Stimulated activated memory B cell treated with anti-CD40 and anti-IgM and Interleukin-4, amounts not matched to agents 10 μg/mL and 1 μg/mL and 100 μg/mL, for 72 hours (primary cell): ENCODE measurements around the gene DDX46.
"Not testable (repeated sequence)": the region's sequence is repeated elsewhere in the genome, so short reads cannot be mapped to it uniquely, and the experiment has no call there.

ENCODE experiments used
- ATAC-seq: fragments of 150-1000 bp; cut with Tn5 transposase; 2 replicates; pipeline ENCODE4 v1.10.0; 2021
- H3K27ac Mint-ChIP-seq: one replicate; pipeline ENCODE4 v1.8.0; 2022; ENCODE audit warnings: mild to moderate bottlenecking, mixed read lengths
- H3K27me3 Mint-ChIP-seq: one replicate; pipeline ENCODE4 v1.8.0; 2022; ENCODE audit warnings: mixed read lengths
- H3K36me3 Mint-ChIP-seq: one replicate; pipeline ENCODE4 v1.8.0; 2022; ENCODE audit warnings: mixed read lengths
- H3K4me1 Mint-ChIP-seq: one replicate; pipeline ENCODE4 v1.8.0; 2022; ENCODE audit warnings: mixed read lengths
- H3K4me3 Mint-ChIP-seq: one replicate; pipeline ENCODE4 v1.8.0; 2022; ENCODE audit warnings: mild to moderate bottlenecking, moderate library complexity, mixed read lengths
- H3K9me3 Mint-ChIP-seq: one replicate; pipeline ENCODE4 v1.8.0; 2022; ENCODE audit warnings: mixed read lengths

The DDX46 gene

DNA sequence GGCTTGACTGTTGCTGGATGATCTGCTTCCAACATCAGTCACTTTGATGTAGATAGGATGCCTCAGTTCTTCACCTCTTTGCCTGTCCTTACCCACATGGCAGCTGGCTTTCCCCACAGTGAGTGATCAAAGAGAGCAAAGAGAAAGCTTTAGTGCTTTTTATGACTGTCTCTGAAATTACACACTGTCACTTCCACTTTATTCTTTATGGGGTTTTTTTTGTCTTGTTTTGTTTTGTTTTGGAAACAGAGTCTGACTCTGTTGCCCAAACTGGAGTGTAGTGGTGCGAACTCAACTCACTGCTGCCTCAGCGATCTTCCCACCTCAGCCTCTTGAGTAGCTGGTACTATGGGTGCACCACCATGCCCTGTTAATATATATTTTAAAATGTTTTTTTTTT, 54.8 kb downstream of the DDX46 start:
- peak; percentile 86 for ATAC-seq
- H3K9me3 Mint-ChIP-seq = no peaks in the 10 kb centered on the region
- peaks cover 10% of the 10 kb centered on the region for H3K4me1 Mint-ChIP-seq
- peaks cover 40% of the 10 kb centered on the region for H3K36me3 Mint-ChIP-seq
- H3K27me3 Mint-ChIP-seq = no peaks in the 10 kb centered on the region
- peak overlapping the region; percentile 72 for H3K27ac Mint-ChIP-seq
- peak overlapping the region; percentile 24 for H3K4me3 Mint-ChIP-seq

DNA sequence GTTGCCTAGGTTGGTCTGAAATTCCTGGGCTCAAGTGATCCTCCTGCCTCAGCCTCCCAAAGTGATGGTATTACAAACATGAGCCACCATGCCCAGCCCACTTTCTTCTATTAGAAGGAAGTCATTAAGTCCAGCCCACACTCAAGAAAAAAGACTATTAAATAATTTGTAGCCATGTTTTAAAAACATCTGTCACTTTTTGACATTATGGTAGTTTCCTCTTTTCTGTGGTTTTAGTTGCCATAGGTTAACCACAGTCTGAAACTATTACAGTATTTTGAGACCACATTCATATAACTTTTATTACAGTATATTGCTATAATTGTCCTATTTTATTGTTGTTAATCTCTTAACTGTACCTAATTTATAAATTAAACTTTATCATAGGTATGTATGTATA, 55.2 kb downstream of the DDX46 start:
- Mint-ChIP-seq H3K27me3 (no peaks in the 10 kb centered on the region), H3K4me3 (no peak overlapping the region), H3K4me1 (peaks cover 10% of the 10 kb centered on the region), H3K36me3 (peaks cover 40% of the 10 kb centered on the region), H3K9me3 (no peaks in the 10 kb centered on the region), H3K27ac (peak overlapping the region; percentile 72)
- peak; percentile 70 for ATAC-seq

DNA sequence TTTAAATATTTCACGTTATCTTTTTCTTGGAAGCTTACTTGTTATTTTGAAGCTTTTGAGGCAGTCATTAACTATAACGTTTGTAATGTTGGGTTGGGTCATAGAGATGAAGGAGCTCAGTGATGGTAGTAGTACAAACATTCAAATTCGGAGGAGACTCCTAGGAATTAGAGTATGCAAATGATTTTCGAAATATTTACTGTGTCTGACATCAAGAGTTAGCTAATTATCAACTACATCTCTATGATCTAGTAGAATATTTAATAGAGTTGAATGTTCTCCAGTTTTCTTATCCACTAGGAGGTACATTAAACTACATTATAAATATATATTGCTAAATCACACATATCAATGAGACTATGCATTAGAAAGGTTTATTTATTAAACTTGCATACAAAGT, 58.4 kb downstream of the DDX46 start:
- Mint-ChIP-seq H3K9me3 (no peaks in the 10 kb centered on the region), H3K4me1 (peaks cover 10% of the 10 kb centered on the region), H3K36me3 (peaks cover 60% of the 10 kb centered on the region), H3K27ac (no peak overlapping the region), H3K27me3 (no peaks in the 10 kb centered on the region), H3K4me3 (no peak overlapping the region)
- no peak for ATAC-seq

DNA sequence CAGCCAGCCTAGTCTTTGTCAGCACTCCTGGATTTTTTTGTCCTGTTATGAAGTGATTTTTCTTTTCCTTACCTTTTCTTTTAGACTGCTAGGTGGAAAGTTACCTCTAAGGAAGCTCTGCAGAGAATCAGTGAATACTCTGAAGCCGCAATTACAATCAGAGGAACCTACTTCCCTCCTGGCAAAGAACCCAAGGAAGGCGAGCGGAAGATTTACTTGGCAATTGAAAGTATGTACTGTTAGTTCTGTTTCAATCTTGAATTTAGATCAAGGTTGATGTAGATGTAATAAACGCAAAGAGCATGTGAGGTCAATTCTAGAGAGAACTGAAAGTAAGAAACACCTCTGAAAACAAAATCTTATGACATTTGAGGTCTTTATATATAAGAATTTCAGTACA, 60.2 kb downstream of the DDX46 start:
- Mint-ChIP-seq H3K27ac (no peak overlapping the region), H3K9me3 (no peaks in the 10 kb centered on the region), H3K36me3 (peaks cover 55% of the 10 kb centered on the region), H3K4me3 (no peak overlapping the region), H3K4me1 (peaks cover under 1% of the 10 kb centered on the region), H3K27me3 (no peaks in the 10 kb centered on the region)
- no peak for ATAC-seq

DNA sequence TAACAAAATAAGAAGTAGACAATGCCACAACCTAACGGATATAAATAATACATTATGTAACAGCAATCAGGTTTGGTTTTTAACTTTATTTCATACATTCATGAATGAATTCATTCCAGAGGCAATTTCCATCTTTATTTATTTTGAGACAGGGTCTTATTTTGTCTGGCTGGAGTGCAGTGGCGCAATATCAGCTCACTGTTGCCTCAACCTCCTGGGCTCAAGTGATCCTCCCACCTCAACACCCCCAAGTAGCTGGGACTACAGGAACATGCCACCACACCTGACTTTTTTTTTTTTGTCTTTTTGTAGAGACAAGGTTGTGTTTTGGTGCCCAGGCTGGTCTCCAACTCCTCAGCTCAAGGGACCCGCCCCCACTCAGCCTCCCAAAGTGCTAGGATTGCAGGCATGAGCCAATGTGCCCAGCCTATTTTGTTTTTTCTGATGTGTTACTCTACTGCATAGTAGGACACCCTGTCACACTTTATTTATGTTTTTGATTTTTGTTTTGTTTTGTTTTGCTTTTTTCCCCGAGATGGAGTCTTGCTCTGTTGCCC, 60.9 kb downstream of the DDX46 start:
- Mint-ChIP-seq H3K36me3 (peaks cover 55% of the 10 kb centered on the region), H3K27me3 (no peaks in the 10 kb centered on the region), H3K4me3 (no peak overlapping the region), H3K27ac (no peak overlapping the region), H3K9me3 (no peaks in the 10 kb centered on the region), H3K4me1 (no peaks in the 10 kb centered on the region)
- ATAC-seq = no peak

DNA sequence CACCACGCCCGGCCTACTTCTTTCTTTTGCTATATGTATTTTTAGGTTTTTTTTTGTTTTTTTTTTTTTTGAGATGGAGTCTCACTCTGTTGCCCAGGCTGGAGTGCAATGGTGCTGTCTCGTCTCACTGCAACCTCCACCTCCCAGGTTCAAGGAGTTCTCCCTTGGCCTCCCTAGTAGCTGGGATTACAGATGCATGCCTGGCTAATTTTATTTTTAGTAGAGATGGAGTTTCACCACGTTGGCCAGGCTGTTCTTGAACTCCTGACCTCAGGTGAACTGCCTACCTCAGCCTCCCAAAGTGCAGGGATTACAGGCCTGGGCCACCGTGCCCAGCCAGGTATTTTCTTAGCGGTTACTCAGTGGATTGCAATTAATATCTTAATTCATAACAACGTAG, 63.3 kb downstream of the DDX46 start:
- no peak overlapping the region for H3K27ac Mint-ChIP-seq
- H3K27me3 Mint-ChIP-seq = no peaks in the 10 kb centered on the region
- peaks cover 68% of the 10 kb centered on the region for H3K36me3 Mint-ChIP-seq
- H3K9me3 Mint-ChIP-seq = no peaks in the 10 kb centered on the region
- no peak for ATAC-seq
- no peak overlapping the region for H3K4me3 Mint-ChIP-seq
- peaks cover 10% of the 10 kb centered on the region for H3K4me1 Mint-ChIP-seq

DNA sequence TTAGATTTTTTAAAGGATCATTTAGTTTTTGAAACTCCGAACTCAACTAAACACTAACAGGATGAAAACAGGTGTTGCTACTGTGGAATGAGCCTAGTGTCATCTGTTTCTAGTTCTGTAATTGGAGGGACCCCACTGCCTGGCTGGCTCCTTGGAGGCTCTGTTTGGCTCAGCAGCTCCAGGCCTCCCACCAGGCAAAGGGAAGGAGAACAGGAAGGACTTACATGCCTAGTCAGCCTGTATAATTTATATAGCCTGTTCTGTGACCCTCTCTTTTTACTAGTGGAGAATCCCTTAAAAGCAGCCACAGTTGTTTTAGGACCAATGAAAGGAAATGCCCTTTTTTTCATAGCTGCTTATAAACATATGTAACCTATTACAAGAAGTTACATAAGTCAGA, 66.1 kb downstream of the DDX46 start:
- peaks cover 59% of the 10 kb centered on the region for H3K36me3 Mint-ChIP-seq
- no peaks in the 10 kb centered on the region for H3K9me3 Mint-ChIP-seq
- no peak for ATAC-seq
- H3K4me1 Mint-ChIP-seq = peaks cover 10% of the 10 kb centered on the region
- no peak overlapping the region for H3K4me3 Mint-ChIP-seq
- H3K27me3 Mint-ChIP-seq = no peaks in the 10 kb centered on the region
- peak overlapping the region; percentile 28 for H3K27ac Mint-ChIP-seq

DNA sequence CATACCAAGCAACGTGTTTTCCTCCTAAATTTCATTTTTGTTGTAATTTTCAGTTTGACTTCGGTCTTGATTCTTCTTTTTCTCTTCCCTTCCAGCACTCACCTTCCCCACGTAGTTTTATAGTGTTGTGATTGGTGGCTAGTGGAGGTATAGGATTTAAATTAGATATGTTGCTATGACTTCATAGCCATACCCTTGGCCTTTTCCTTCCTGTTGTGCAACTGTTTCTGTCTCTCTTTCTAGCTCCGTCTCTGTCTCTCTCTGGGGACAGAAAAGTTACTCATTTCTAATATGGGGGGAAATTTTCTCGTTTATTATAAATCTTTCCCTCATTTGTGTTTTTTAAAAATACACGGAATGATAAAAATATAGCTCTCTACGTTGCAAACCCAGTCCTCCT, 66.6 kb downstream of the DDX46 start:
- Mint-ChIP-seq H3K36me3 (peaks cover 54% of the 10 kb centered on the region), H3K4me3 (no peak overlapping the region), H3K27ac (peak overlapping the region; percentile 28), H3K27me3 (no peaks in the 10 kb centered on the region), H3K9me3 (no peaks in the 10 kb centered on the region), H3K4me1 (peaks cover 10% of the 10 kb centered on the region)
- ATAC-seq = no peak

DNA sequence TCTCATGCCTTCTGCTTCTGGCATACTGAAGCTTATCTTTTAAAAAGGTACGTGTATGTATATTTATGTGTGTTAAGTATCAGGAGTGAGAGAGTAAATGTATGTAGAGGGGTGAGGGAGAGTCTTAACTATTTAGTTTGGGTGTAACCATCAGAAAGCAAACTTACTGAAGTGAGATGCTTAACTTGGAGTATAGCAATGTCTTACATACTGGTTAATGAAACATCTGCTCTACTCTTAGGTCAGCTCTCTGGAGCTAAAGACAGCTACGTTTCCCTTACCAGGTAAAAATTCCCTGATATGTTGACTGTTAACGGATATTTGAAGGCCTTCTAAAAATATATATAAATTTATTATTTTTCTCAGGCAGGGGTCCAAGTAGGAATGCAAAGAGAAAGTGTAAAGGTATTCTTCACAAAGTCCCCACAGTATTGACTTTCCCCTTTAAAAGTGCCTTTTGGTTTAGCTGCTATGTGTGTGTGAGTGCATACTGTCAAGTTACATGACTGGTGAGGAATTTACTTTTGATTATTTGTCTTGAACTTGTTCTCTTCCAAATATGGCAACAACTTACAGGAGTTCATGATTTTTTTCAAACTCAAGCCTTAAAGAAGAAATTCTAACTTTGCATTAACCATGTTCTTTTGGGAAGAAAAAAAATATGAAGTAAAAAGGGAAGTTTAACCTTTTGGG, 74.9 kb downstream of the DDX46 start:
- Mint-ChIP-seq H3K9me3 (no peaks in the 10 kb centered on the region), H3K27me3 (no peaks in the 10 kb centered on the region), H3K4me3 (no peak overlapping the region), H3K36me3 (peaks cover 12% of the 10 kb centered on the region), H3K4me1 (no peaks in the 10 kb centered on the region), H3K27ac (no peak overlapping the region)
- ATAC-seq = no peak

DNA sequence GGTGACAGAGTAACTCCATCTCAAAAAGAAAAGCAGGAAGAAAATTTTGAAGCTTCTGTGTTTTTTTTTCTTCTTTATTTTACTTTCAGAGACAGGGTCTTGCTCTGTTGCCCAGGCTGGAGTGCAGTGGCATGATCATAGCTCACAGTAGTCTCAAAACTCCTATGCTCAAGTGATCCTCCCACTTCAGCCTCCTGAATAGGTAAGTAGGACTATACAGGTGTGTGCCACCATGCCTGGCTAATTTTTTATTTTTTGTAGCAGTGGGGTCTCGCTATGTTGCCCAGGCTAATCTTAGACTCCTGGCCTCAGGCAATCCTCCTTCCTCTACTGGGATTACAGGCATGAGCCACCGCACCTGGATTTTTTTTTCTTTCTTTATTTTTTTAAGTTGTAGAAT, 77.0 kb downstream of the DDX46 start:
- Mint-ChIP-seq H3K27ac (no peak overlapping the region), H3K4me3 (no peak overlapping the region), H3K27me3 (no peaks in the 10 kb centered on the region), H3K9me3 (no peaks in the 10 kb centered on the region), H3K36me3 (peaks cover 26% of the 10 kb centered on the region), H3K4me1 (no peaks in the 10 kb centered on the region)
- ATAC-seq = no peak

DNA sequence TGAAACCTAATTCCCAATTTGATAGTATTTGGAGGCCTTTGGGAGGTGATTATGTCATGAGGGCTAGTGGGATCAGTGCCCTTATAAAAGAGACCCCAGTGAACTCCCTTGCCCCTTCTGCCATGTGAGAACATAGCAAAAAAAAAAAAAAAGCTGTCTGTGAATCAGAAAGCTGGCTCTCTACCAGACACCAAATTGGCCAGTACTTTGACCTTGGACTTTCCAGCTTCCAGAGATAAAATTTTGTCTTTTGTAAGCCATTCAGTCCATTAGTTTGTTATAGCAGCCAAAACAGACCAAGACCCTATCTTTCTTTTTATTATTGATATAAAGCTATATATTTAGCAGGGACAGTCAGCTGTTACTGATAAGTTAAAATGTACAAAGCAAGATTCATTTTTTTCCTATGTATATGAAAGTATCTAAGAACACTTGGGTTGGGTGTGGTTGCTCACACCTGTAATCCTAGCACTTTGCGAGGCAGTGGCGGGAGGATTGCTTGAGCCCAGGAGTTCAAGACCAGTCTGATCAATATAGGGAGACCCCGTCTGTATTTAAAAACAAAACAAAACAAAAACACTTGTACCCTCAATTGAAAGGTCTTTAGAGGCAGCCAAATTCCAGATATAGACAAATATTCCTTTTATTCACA, 79.1 kb downstream of the DDX46 start:
- Mint-ChIP-seq H3K27ac (no peak overlapping the region), H3K9me3 (no peaks in the 10 kb centered on the region), H3K27me3 (no peaks in the 10 kb centered on the region), H3K4me1 (no peaks in the 10 kb centered on the region), H3K36me3 (peaks cover 29% of the 10 kb centered on the region), H3K4me3 (no peak overlapping the region)
- no peak for ATAC-seq

DNA sequence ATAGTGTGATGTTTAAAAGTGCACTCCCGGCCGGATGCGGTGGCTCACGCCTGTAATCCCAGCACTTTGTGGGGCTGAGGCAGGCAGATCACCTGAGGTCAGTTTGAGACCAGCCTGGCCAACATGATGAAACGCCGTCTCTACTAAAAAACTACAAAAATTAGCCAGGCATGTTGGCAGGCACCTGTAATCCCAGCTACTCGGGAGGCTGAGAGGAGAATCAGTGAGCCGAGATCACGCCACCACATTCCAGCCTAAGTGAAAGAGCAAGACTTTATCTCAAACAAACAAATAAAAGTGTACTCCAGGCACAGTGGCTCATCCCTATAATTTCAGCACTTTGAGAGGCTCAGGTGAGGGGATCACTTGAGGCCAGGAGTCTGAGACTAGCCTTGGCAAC, 79.8 kb downstream of the DDX46 start:
- not testable (repeated sequence) for H3K4me3 Mint-ChIP-seq, H3K27me3 Mint-ChIP-seq, H3K27ac Mint-ChIP-seq, ATAC-seq, H3K9me3 Mint-ChIP-seq, H3K4me1 Mint-ChIP-seq
- peaks cover 24% of the 10 kb centered on the region for H3K36me3 Mint-ChIP-seq

DNA sequence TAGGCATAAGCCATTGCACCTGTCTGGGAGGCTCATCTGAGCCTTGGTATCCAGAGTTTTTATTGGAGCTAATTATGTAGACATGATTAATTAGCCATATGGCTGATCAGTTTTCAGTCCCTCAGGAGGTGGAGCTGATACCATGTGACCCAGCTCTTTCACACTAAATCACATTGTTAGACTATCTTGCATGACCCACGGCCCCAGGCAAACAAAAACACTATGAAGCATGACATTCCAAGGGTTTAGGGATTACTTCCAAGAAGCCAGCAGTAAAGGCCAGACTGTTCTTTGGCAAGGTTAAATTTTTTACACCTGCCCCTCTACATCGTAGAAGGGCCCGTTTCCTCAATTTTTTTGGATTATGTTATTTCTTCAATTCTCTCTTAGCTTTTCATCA, 82.2 kb downstream of the DDX46 start:
- Mint-ChIP-seq H3K4me1 (peaks cover 13% of the 10 kb centered on the region), H3K4me3 (no peak overlapping the region), H3K27ac (no peak overlapping the region), H3K9me3 (no peaks in the 10 kb centered on the region), H3K36me3 (peaks cover 23% of the 10 kb centered on the region), H3K27me3 (no peaks in the 10 kb centered on the region)
- no peak for ATAC-seq

DNA sequence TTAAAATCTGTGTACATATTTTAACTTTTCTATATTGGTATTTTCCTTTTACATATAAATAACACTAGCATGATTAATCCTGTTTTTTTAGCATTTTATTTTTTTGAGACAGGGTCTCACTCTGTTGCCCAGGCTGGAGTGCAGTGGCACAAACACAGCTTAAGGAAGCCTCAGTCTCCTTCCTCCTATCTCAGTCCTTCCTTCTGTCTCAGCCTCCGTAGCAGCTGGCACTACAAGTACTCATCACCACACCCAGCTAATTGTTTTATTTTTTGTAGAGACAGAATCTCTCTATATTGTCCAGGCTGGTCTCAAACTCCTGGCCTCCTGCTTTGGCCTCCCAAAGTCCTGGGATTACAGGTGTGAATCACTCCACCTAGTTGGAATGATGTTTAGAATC, 85.7 kb downstream of the DDX46 start:
- Mint-ChIP-seq H3K36me3 (peaks cover 16% of the 10 kb centered on the region), H3K4me3 (no peak overlapping the region)
- ATAC-seq = no peak

DNA sequence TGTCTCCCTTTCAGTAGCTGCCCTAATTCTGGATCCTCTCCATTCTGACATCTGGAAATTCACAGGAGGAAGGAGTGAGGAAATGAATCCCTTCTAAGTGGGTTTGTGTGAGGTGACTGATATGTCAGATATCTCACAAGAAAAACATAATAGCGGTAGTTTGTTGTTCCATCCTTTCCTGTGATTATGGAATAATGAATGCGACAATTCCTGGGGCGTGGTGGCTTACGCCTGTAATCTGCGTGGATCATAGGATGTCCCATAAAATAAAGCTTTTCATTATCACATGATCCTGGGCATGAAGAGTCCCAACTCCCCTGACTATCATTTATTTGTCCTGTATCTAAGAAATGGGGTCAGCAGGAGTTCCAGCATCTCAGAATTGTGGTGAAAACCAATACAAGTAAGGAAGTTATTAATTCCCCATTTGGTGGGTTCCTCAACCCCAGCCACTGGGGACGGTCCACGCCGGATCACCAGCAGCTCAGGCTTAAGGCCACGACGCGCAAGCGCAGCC, 86.8 kb downstream of the DDX46 start:
- Mint-ChIP-seq H3K4me3 (peak overlapping the region; percentile 94), H3K27me3 (no peaks in the 10 kb centered on the region), H3K9me3 (no peaks in the 10 kb centered on the region), H3K4me1 (peaks cover 36% of the 10 kb centered on the region), H3K36me3 (peaks cover 5% of the 10 kb centered on the region), H3K27ac (peak overlapping the region; percentile 97)
- no peak for ATAC-seq

More for the DNA sequence above, 85.7 kb downstream of the DDX46 start:
- no peaks in the 10 kb centered on the region for H3K27me3 Mint-ChIP-seq
- no peaks in the 10 kb centered on the region for H3K9me3 Mint-ChIP-seq
- peaks cover 35% of the 10 kb centered on the region for H3K4me1 Mint-ChIP-seq
- H3K27ac Mint-ChIP-seq = peak overlapping the region; percentile 97
